Heart right ventricle (tissue), 16 donors: ENCODE data around the gene CTDNEP1. TPM values are rescaled to one million over a fixed set of nuclear protein-coding genes. Genes with fewer than 3 reads are reported as not detected.

Experiments used
- ATAC-seq, 8 donors: fragments of 200-7000 bp; cut with Tn5 transposase; one replicate each; pipeline ENCODE4 v1.9.1; 2020; ENCODE audit warnings: mild to moderate bottlenecking in 8 of 8, moderate library complexity in 8 of 8, moderate number of reproducible peaks in 1 of 8
- DNase-seq, 2 donors: peaks; one replicate each; pipeline ENCODE4 v3.0.0-alpha.2; 2020
- H3K27ac ChIP-seq, 10 donors: fragments of 200-600 bp; sonication (generic) in 2 of 10; one replicate each; pipeline versions ENCODE4 v1.5.0 to v1.8.0; 2020 to 2022; ENCODE audit warnings: mild to moderate bottlenecking in 3 of 10
- H3K27me3 ChIP-seq, 7 donors: fragments of 200-600 bp; one replicate each; pipeline ENCODE4 v1.8.0; 2021 to 2022; ENCODE audit warnings: mild to moderate bottlenecking in 2 of 7
- H3K36me3 ChIP-seq, 9 donors: fragments of 200-600 bp; sonication (generic) in 1 of 9; one replicate each; pipeline versions ENCODE4 v1.5.0 to v1.8.0; 2020 to 2022; ENCODE audit warnings: mild to moderate bottlenecking in 2 of 9
- H3K4me1 ChIP-seq, 9 donors: fragments of 200-600 bp; sonication (generic) in 1 of 9; one replicate each; pipeline versions ENCODE4 v1.5.0 to v1.8.0; 2020 to 2022; ENCODE audit warnings: mild to moderate bottlenecking in 4 of 9
- H3K4me3 ChIP-seq, 10 donors: fragments of 200-600 bp; sonication (generic) in 2 of 10; one replicate each; pipeline versions ENCODE4 v1.5.0 to v1.8.0; 2020 to 2022; ENCODE audit warnings: mild to moderate bottlenecking in 7 of 10, moderate library complexity in 2 of 10
- H3K9me3 ChIP-seq, 11 donors: fragments of 200-600 bp in 10 of 11; sonication (generic) in 2 of 11; one replicate each; pipeline versions ENCODE4 v1.5.0 to v1.8.0; 2013 to 2022; ENCODE audit warnings: mild to moderate bottlenecking in 2 of 11, control low read depth in 1 of 11, moderate library complexity in 1 of 11
- CTCF ChIP-seq, 9 donors: fragments of 200-600 bp; sonication (generic) in 2 of 9; IDR thresholded peaks; one replicate each; pipeline versions ENCODE4 v1.5.0 to v1.8.0; 2021 to 2022; ENCODE audit warnings: antibody characterized with exemption in 9 of 9, mild to moderate bottlenecking in 5 of 9, moderate library complexity in 1 of 9
- WGBS, 2 donors: extraction: QIAGEN DNeasy Blood & Tissue Kit; methylation state at CpG; one replicate each; pipeline ENCODE4 v1.1.7; 2013; ENCODE audit warnings: inconsistent platforms in 1 of 2; 5-methylcytosine and 5-hydroxymethylcytosine counted together
- intact Hi-C, 10 donors: fragments of 100-400 bp; cut with DNase I; formaldehyde crosslinking; loops; one replicate each; pipeline versions ENCODE4 v1.11.1 to v1.14.2; 2022
- polyA plus RNA-seq, 2 donors: library from polyadenylated mRNA; stranded (reverse); fragments of 200-250 nt; gene quantifications; one replicate each; pipeline ENCODE4 v1.2.3, GENCODE V29; 2013
- total RNA-seq, 10 donors: library from RNA; stranded (reverse); fragmentation: NEBNext Ultra II Directional in 3 of 10; extraction: Animal tissue kit (Norgen Biotek cat#: 25700) in 3 of 10; gene quantifications; one replicate each; pipeline versions ENCODE4 v1.2.1 to v1.2.4, GENCODE V29; 2021 to 2023
- donor health status: Arrhythmogenic right ventricular cardiomyopathy.
- donor health status: ischemic (EF 13 %, LVEDD 7.1; RV severe dilation, severe dysfunction).
- donor health status: healthy with polysubstance abuse.
- donor health status: DM: no; HTN: yes; CAD: no.
- donor health status: DM: no; HTN: no; CAD: no.
- donor health status: ischemic (EF 25% LVEDD 6.9; RV normal size, moderate dysfunction).
- donor health status: ischemic (EF 25% LVEDD 5.7; RV mildly dilated, moderate dysfunction).
- donor health status: healthy.
- donor health status: DM: yes; HTN: yes; CAD: no.
- donor health status: Ischemic cardiomyopathy.
- donor health status: ischemic (EF 35%, LVEDD 5.7; RV mildly dilated, moderate dysfunction).
- donor health status: nonischemic (EF 11% LVEDD 7.7; RV severe dilation, severe dysfunction).
- donor health status: DM: yes; HTN: yes; CAD: no.
- donor health status: PGD.
- donor health status: ischemic (EF 29% LVEDD 5.4; RV normal size, mild dysfunction).
- donor health status: nonischemic (EF 23%, LVEDD 6.1; RV moderate dilation, normal function).

CTDNEP1 gene
- total and polyA plus RNA-seq, 12 donors: 56.3 to 135 (median 110) TPM

GRCh38 chr17:7279448-7279847 lies 27.9 kb upstream of the CTDNEP1 start:
- 85 to 93% methylated on average over 8 of the region's 8 CpGs for WGBS, 2 donors
- Histone ChIP-seq H3K9me3 (no peaks in the 10 kb centered on the region), H3K27me3 (peaks cover 0 to 35% (median 0%) of the 10 kb centered on the region in 7 donors), H3K27ac (no peak overlapping the region), H3K4me3 (no peak overlapping the region), H3K4me1 (peaks cover 0 to 41% (median 28%) of the 10 kb centered on the region in 9 donors), H3K36me3 (peaks cover 0 to 11% (median 0%) of the 10 kb centered on the region in 9 donors)
- ATAC-seq (no peak), DNase-seq (no peak)
- no peak for TF ChIP-seq CTCF (IDR thresholded peaks at IDR 0.05)
- intact Hi-C loops: no loop called here

- no peak for TF ChIP-seq CTCF (IDR thresholded peaks at IDR 0.05)
- peaks cover 11 to 61% (median 45%) of the 10 kb centered on the region in 7 donors for H3K27me3 ChIP-seq
- WGBS, 2 donors: 57 to 68% methylated on average over 1 of the region's 1 CpG
- no peaks in the 10 kb centered on the region for H3K9me3 ChIP-seq
- no peaks in the 10 kb centered on the region for H3K36me3 ChIP-seq
- no peak overlapping the region for H3K27ac ChIP-seq
- peaks cover 2 to 20% (median 17%) of the 10 kb centered on the region in 9 donors for H3K4me1 ChIP-seq
- ATAC-seq: no peak
- intact Hi-C loops: no loop called here
- no peak for DNase-seq
- H3K4me3 ChIP-seq: no peak overlapping the region
Measured at GRCh38 chr17:7266784-7267183, 15.2 kb upstream of the CTDNEP1 start.

DNA sequence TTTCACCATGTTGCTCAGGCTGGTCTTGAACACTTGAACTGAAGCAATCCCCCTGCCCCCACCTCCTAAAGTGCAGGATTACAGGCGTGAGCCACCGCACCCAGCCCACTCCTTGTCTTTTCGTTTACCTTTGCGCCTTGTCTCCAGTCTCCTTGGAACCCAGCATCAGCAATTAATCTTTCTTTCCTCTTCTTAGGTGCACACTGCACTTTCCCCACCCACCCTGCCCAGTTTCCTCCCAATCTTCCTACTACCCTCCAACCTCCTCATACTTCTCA lies 12.2 kb upstream of the CTDNEP1 start:
- Histone ChIP-seq H3K9me3 (no peaks in the 10 kb centered on the region), H3K4me1 (peaks cover 7 to 39% (median 29%) of the 10 kb centered on the region in 9 donors), H3K36me3 (peaks cover 0 to 11% (median 3%) of the 10 kb centered on the region in 9 donors), H3K4me3 (peak overlapping the region in 1 of 10 donors; percentile 51), H3K27me3 (peaks cover 14 to 64% (median 56%) of the 10 kb centered on the region in 7 donors), H3K27ac (no peak overlapping the region)
- WGBS, 2 donors: 54 to 62% methylated on average over 4 of the region's 4 CpGs
- intact Hi-C loops: loop anchor here in 1 of 10 donors (5.0 kb wide), 1 partner anchor 44 kb away; the partner anchor contains the start of gene EIF5A
- no peak for DNase-seq
- TF ChIP-seq CTCF (IDR thresholded peaks at IDR 0.05): no peak
- no peak for ATAC-seq

GRCh38 chr17:7262935-7263800 lies 11.6 kb upstream of the CTDNEP1 start:
- WGBS, 2 donors: 11 to 12% methylated on average over 26 of the region's 26 CpGs
- Histone ChIP-seq H3K27ac (no peak overlapping the region), H3K4me3 (peak overlapping the region in 8 of 10 donors; percentile 20 to 61 (median 28)), H3K36me3 (peaks cover 0 to 17% (median 8%) of the 10 kb centered on the region in 9 donors), H3K9me3 (no peaks in the 10 kb centered on the region), H3K4me1 (peaks cover 7 to 41% (median 29%) of the 10 kb centered on the region in 9 donors), H3K27me3 (peaks cover 14 to 64% (median 56%) of the 10 kb centered on the region in 7 donors)
- ATAC-seq (peak in 1 of 8 donors; percentile 7), DNase-seq (no peak)
- intact Hi-C loops: loop anchor here in 1 of 10 donors (5.0 kb wide), 1 partner anchor 44 kb away; the partner anchor contains the start of gene EIF5A
- TF ChIP-seq CTCF (IDR thresholded peaks at IDR 0.05): no peak
